ENCODE measurements around the gene DLG2.

Gene DLG2

GRCh38 chr11:84234011-84234410 is 1393.1 kb downstream of the DLG2 start:
- DNase-seq, result no peak

DNA sequence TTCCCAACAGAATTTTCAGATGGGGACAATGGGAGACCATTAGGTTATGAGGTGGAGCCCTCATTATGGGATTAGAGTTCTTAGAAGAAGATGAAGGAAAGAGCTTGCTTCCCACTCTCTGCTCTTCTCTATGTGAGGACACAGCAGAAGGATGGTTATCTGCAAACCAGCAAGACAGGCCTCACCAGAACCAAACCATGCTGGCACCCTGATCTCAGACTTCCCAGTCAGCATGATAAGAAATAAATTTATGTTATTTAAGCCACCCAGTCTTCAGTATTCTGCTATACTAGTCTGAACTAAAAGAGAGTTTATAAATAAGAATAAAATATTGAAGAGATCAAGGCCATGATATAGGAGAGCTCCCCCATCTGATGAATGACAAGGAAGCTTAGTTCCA is 1394.6 kb downstream of the DLG2 start:
- no peak for DNase-seq

GRCh38 chr11:84230402-84230801 is 1396.7 kb downstream of the DLG2 start:
- DNase-seq, result no peak

GRCh38 chr11:84227970-84228665 is 1399.0 kb downstream of the DLG2 start:
- no peak for DNase-seq

DNA sequence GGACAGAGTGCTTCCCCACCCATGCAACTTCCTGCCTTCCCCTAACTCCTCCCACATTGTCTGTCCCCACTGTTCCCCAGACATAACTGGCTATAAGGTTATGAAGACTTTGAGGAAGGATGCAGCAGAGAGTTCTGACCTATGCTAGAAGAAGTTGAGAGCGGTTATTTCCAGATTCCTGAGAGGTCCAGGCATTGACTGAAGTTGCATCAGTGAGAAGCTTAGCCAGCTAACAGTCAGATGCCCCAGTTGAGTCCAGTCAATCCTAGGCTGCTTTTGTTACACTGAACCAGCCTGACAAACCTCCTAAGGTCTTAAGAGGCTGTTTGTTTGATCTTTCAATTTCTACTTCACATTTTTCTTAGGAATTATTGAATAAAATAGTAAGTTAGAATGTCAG is 1403.1 kb downstream of the DLG2 start:
- DNase-seq, result no peak

GRCh38 chr11:84218318-84218717 is 1408.8 kb downstream of the DLG2 start:
- no peak for DNase-seq

GRCh38 chr11:84215672-84216071 is 1411.5 kb downstream of the DLG2 start:
- no peak for DNase-seq

- DNase-seq, result no peak
Observed at GRCh38 chr11:84214557-84214956, 1412.6 kb downstream of the DLG2 start.

DNA sequence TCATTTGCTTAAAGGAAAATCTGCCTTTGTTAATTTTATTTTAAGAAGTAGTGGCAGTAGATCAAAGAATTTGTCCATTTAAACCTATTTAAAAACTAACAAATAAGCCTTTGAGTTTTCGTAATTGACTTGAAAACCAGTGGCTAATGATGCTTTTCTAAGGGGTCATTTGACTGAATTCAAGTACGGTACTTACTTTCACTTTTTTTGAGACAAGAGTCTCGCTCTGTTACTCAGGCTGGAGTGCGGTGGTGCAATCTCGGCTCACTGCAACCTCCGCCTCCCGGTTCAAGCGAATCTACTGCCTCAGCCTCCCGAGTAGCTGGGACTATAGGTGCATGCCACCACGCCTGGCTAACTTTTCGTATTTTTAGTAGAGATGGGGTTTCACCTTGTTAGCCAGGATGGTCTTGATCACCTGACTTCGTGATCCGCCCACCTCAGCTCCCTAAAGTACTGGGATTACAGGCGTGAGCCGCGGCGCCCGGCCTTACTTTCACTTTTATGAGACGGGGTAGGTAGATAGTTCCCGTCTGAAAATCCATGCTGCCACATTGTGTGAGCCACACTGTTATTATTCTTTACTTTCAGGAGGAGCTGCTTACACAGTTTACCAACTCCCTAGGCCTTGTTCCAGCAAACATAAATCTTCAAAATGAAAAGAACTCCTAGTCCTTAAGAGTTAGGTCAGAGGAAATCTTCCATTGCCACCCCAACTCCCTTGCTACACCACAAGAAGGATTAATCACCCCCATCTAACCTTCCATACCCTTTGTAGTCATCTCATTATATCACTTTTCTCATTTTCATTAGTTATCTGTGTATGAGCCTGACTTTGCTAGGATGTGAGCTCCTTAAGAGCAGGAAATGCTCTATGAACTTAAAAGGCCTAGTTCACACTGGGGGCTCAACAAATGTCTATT is 1414.4 kb downstream of the DLG2 start:
- no peak for DNase-seq

DNA sequence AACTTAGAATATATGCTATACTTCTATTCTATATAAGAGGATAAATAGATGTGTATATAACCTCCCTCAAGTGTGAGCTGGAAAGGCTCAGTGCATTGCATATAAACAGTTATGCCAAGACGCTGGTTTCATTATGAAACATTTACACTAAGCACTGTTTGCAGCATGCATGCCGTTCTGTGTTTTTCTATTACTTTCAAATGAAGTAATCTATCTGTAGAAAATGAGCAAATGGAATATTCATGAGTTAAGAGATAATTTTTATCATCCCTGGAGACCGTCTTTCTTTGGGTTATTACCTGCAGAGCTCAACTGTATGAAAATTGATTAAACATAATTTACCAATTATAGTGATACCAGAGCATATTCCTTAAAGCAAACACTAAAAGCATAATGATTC is 1415.2 kb downstream of the DLG2 start:
- DNase-seq, result no peak

DNA sequence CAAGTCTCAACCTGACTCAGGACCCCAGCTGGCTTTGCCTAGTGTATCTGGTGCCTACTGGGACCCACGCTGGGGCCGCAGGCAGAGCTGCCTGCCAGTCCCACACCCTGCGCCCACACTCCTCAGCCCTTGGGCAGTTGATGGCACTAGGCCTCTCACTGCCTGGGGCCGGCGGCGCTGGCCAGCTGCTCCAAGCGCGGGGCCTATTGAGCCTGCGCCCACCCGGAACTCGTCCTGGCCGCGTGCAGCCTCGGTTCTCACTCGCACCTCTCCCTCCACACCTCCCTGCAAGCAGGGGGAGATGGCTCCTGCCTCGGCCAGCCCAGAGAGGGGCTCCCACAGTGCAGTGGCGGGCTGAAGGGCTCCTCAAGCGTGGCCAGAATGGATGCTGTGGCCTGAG is 1432.4 kb downstream of the DLG2 start:
- DNase-seq, result no peak

DNA sequence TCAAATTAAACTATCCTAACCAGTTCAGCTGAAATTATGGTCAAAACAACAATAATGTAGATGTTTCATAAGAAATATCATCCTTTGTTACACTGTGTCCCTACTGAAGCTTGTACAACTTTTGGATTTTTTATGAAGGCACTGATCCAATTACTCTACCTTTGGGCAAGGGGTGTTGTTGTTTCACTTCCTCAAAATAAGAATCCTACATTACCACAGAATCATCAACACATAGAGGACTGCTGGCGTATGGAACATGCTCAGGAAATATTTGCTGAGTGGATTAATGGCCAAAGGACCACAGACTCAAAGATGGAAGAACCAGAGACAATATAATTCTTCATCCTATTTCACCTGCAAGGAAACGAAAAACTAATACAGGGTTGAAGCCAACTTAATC is 1433.4 kb downstream of the DLG2 start:
- DNase-seq, result no peak

- no peak for DNase-seq
Observed at GRCh38 chr11:84188521-84188920, 1438.6 kb downstream of the DLG2 start.

DNA sequence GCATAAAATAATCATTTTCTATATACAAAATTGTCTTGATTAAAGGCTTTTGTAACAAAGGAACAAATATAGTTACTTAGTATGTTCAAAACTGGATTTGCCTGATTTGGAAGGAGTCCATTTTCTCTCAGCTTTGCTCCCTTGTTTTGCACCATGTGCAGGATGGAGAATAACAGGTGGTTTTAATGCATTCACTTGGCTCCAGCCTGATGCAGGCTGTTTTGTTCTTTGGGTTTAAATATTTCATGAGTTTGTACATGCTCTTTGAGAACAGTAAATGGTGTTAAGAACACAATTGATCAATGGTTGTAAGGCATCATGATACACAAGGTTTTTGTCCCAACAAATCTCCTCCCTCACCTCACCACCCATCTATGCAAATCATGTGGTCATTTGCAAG is 1454.1 kb downstream of the DLG2 start:
- DNase-seq, result no peak

- no peak for DNase-seq
Observed at GRCh38 chr11:84165139-84165538, 1462.0 kb downstream of the DLG2 start.

DNA sequence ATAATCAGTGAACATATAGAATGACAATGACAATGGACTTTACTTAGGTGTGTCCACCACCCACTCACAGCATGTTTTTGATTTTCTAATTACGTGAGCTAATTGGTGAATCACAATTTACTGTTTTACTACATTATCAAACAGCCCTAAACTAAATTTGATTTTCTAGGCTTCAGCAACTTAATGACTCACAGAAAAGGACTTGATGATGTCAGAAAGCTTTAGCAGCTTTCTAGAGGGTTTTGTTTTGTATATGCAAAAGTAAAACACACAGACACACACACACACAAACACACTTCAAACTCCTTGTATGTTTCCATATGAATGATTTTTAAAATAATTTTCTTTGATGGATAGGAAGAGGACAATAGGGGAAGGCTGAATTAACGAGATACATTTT is 1462.4 kb downstream of the DLG2 start:
- no peak for DNase-seq

- no peak for DNase-seq
Observed at GRCh38 chr11:84163116-84163515, 1464.0 kb downstream of the DLG2 start.

DNA sequence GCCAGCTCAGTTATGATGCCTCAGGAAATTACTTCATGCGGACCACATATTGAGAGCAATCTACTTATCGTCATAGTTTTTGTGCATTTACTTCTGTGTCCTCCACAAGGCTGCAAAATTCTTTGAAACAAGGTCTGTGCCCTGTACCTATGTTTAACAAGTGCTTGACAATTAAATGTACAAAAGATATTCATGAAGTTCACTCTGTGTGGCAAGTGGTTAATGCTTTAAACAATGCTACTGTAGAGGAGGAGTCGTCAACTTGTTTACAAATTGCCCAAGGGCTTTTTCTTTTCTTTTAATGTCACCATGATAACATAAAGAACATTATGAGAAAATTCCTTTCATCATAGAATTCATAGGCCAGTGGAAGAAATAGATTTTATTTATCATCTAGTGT is 1469.5 kb downstream of the DLG2 start:
- DNase-seq, result no peak

- no peak for DNase-seq
Observed at GRCh38 chr11:84146826-84147225, 1480.3 kb downstream of the DLG2 start.

DNA sequence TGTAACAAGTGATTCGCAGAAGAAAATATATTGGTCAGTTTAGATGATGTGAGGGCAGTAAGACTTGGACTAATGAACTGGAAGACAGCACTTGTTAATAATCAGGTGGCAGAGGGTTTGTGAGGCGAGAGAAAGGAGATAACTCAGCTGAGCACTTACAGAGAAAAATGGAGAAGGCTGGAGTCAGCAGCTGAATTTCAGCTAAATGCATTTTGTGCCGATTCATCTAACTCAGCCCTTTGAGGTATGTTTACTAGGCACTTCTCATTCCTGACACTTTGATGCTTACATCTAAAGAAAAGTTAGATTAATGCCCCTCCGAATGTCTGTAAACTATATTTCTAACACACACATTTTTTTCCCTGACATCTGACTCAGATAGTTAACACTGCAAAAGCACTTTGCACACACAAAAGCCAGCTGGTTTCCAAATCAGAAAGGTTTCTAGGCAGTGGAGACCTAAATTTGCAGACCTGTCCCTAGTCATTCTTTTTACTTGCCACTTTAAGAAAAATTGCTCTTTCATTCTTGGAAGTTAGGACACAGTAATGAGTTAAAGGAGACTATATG is 1481.4 kb downstream of the DLG2 start:
- no peak for DNase-seq

GRCh38 chr11:84144531-84144930 is 1482.6 kb downstream of the DLG2 start:
- no peak for DNase-seq

- no peak for DNase-seq
Observed at GRCh38 chr11:84142411-84142810, 1484.7 kb downstream of the DLG2 start.

DNA sequence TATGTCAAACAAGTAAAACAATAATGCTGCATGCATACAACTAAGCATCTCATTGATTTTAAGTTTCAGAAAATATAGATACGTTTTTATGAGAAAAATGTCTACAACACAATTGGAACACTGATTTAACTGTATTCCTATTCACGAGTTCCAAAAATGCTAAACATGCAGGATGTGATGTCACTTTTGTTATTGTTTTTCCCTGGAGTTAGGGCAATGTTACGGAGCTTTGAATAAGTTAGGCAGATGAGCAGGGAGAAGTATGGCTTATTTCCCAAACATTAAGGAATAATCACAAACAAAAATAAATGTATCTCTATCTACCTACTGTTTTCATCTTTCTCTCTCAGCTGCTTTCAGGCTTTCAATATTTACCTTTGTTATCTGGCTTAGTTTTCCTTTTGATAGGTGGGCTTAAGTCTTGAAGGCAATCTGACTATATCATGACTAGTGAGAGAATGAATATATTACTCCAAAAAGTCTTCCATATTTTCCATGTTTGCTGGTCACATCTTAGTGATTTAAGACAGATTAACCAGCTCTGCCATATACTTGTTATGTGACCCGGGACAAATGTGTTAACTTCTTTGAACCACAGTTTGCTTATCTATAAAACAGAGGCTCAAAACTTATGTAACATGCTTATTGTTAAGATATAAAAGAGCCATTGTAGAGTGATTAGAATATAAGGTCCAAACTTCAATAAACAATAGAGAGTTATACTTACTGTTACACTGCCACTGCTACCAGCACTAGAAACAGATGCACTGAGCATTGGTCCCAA is 1486.6 kb downstream of the DLG2 start:
- DNase-seq, result no peak

Measured in islet precursor cell (in vitro differentiated cells).